HG03060 (cell line): ENCODE measurements around the gene AQP5.

Experiments used
- ATAC-seq: cut with Tn5 transposase; IDR thresholded peaks from one replicate; pipeline ENCODE4 v1.9.1; 2021; ENCODE audit warnings: low read depth, moderate number of reproducible peaks; ENCODE audit not compliant: unreplicated experiment

AQP5 gene

GRCh38 chr12:49948866-49949845, 12.5 kb upstream of the AQP5 start:
- no peak for ATAC-seq

DNA sequence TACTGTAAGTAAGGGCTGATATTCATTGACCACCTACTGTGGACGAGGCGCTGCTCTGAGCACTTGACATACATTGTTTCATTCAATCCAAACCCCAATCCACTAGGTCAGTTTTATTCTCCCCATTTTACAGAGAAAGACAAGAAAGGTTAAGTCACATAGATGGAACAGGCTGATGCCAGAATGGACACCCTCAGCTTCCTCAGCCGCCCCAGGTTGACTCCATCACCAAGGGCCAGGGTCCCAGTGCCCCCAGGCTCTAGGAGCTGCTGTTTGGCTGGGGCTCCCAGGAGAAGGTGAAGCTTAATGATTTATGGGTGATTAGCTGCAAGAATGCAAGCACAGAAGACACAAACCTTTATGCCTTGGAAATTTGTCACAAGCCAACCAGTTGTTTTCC, 11.8 kb upstream of the AQP5 start:
- no peak for ATAC-seq

DNA sequence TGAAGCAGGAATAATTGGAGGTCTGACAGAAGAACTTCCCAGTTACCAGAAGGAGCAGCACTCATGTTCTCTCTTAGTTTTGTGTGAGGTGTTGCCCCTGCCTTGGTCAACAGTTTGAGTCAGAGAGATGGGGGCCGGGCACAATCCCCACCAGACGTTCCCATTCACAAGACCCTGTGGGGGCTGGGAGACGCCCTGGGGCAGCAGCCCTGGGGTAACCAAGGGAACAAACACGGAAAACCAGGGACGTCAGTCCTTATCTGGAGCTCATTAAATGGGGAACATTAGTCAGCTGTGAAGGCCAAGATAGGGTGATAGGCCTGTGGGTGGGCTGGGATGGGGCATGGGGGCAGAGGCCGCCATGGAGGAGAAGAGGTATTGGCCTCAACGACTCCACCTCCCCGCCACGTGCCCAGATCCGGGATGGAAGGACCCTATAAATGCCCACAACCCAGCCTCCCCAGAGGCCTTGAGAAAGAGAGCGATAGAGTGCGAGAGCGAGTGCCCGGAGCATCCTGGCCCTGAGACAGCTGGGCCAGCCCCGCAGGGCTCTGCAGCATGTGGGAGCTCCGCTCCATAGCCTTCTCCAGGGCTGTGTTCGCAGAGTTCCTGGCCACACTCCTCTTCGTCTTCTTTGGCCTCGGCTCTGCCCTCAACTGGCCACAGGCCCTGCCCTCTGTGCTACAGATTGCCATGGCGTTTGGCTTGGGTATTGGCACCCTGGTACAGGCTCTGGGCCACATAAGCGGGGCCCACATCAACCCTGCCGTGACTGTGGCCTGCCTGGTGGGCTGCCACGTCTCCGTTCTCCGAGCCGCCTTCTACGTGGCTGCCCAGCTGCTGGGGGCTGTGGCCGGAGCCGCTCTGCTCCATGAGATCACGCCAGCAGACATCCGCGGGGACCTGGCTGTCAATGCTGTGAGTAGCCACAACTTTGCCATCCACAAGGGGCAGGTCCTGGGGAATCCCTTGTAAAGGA, 11.1 kb upstream of the AQP5 start, which contains the start of gene AQP2:
Gene AQP2 (plus strand): TSS at position 465 of the 979 bp plus-strand sequence. CDS start 94 bp downstream, at position 559.
- ATAC-seq, result no peak

GRCh38 chr12:49951411-49952240, 10.0 kb upstream of the AQP5 start:
- ATAC-seq, result no peak

GRCh38 chr12:49952391-49953055, 9.1 kb upstream of the AQP5 start:
- no peak for ATAC-seq

GRCh38 chr12:49953151-49953550, 8.5 kb upstream of the AQP5 start:
- ATAC-seq, result no peak

GRCh38 chr12:49953961-49954846, 7.5 kb upstream of the AQP5 start:
- ATAC-seq, result no peak

DNA sequence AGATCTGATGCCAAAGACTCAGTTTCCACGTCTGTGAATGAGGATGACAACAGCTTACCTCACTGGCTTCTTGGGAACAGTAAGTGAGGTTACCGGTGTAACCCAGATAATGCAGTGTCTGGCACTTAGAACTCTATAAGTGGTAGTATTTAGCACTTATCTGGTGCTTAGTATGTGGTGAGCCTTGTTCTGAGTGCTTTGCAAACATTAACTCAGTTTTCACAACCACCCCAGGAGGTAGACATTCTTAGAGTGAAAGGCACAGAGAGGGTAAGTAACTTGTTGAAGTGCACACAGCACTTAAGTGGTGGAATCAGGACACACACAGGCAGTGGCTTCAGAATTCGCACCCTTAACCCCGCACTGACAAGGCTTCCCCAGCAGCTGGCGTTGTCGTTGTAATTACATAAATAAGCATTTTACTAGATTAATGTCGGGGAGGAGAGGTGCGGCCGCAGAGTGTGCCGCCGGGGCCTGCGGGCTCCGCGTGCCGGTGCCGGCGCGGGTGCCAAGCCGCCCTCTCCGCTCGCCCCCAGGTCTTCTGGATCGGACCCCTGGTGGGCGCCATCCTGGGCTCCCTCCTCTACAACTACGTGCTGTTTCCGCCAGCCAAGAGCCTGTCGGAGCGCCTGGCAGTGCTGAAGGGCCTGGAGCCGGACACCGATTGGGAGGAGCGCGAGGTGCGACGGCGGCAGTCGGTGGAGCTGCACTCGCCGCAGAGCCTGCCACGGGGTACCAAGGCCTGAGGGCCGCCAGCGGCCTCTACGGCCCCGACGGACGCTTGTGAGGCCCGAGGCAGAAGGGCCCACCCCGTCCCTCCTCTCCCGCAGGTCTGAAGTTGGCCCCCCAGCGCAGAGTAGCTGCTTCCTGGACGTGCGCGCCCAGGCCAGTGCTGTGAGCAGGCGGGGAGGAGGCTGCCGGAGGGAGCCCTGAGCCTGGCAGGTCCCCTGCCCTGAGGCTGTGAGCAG, 6.5 kb upstream of the AQP5 start:
- ATAC-seq, result no peak

GRCh38 chr12:49955899-49956662, 5.6 kb upstream of the AQP5 start:
- no peak for ATAC-seq

DNA sequence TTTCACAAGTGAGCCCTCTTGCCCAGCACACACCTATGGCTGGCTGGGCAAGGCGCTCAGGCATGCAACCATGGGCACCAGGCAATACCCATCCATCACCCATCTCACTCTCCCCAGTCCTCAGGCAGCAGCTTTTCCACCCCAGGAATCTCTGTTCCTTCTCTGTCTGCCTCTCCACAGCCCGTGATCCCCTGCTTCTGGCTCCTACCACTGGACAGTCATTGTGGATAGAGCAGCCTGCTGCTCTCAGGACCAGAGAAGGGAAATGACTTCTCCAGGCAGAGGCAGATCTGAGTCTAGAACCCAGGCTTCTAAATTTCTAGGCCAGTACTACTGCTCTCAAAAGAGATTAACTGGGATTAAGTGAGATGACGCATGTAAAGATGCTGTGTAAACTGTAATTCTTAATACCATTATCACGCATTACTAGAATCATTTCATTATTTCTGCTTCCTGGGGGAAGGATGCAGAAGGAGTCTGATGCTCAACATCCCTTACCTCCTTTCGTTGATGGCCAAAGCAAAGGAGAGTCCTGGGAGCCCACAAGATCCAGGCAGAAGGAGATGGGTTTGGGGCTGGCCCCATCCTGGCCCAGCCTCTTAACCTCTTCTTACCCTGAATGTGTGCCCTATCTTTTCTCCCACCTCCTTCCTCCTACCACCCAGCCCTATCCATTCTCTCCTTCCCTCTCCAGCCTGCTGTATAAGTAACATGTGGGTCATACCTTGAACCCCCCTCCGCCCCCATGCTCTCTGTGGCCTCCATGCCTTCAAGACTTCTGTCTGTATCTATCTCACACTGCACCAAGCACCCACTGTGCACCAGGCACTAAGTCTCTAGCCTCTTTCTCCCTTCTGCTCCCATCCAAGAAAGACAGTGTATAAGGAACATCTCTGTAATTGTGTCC, 4.8 kb upstream of the AQP5 start:
- ATAC-seq, result no peak

DNA sequence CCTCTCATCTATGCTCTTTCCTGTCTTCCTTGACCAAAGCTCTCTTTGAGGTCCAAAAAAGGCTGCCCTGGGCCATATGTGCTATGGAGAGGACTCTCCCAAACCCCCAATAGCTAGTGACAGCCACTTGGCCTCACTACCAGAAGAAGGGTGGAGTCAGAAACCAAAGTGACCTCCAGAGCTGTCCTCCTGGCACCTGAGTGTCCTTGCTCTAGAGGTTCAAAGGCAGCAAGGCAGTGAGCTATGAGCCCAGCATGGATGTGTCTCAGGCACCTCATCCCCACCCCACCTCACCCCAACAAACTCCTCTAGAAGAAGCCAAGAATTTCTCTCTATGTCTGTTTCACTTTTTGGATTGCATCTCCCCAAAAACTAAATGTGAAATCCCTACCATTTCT, 4.1 kb upstream of the AQP5 start:
- ATAC-seq, result no peak

DNA sequence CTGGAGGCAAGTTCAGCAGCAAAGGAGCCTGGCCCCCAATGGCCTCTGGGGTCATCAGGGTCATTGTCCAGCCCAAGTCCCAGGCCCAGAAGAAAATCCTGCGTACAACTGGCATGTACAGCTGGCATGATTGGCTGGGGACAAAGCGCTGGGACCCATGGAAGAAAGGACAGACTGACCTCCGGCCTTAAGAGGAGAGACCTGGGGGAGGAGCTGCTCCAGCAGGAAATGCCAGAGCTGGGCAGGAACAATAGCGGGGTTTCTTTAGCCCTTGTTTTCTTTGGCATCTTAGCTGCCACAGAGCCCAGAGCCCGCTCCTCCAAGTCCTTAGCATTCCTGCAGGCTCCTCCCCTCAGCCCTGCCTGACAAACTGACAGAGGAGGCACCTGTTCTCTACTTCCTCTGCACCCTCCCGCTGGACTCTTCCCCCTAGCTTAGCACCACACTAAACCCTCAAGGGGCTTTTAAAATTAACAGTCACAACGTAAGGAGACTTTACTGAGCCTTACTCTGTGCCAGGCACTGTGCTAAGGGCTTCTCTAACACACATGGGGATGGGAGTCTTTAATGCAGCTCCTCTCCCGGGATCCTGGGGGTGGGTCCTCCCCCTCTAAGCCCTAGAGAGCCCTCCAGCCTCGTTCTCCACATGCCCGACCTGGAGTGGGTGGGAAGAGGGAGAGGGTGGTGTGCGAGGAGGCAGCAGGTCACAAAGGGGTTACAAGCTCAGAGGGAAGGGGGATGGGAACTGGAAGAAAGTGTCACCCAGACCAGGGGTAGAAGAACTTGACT, 1.8 kb upstream of the AQP5 start:
- no peak for ATAC-seq

- ATAC-seq, result no peak
These were observed 1.1 kb upstream of the AQP5 start for GRCh38 chr12:49960474-49961110.

DNA sequence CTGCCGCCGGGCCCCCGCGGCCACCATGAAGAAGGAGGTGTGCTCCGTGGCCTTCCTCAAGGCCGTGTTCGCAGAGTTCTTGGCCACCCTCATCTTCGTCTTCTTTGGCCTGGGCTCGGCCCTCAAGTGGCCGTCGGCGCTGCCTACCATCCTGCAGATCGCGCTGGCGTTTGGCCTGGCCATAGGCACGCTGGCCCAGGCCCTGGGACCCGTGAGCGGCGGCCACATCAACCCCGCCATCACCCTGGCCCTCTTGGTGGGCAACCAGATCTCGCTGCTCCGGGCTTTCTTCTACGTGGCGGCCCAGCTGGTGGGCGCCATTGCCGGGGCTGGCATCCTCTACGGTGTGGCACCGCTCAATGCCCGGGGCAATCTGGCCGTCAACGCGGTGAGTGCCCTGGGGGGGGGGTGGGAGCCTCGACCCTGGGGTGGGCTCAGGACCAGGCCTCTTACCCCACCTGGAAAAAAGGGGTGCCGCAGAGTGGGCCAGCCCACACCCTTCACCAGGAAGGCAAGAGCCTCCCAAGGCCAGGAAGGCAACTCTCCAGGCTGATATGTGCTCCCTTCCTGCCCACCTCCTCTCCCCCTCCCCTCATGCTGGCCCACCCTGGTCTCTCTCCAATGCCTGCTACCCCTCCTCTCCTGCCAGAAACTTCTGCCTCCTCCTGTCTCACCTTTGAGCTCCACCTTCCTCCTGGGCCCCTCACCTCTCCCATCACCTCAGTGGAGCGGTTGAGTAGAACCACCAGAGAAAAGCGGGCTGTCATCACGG, 507 bp downstream of the AQP5 start:
- ATAC-seq, result no peak
